ENCODE results near the gene CDHR1.

Gene CDHR1

DNA sequence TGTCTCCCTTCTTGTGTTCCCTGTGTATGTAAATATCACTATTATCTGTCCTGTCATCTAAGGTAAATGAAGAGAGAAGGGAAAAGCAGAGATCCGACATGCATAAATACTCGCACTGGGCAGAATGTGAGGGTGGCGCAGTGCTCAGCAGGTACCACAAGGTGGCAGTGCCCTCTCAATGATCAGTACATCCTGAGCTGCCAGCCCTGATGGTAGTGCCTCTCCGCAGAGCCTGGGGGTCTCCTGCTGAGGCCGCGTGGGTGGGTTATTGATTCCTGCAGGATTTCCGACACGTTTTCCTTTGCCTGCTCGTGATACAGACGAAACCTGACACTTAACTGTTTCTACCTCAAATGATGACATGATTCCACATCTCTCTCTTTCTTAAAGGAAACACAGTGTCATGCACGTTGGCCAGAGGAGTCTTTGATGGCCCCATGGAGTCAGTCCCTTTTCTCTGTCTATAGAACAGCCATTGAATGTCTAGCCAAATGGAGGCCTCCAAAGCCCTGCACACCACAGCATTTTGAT lies 70.3 kb downstream of the CDHR1 start:
- H3K27ac ChIP-seq, result no peak overlapping the region
- H3K4me3 ChIP-seq, result no peak overlapping the region
- TF ChIP-seq, protein P1, sequence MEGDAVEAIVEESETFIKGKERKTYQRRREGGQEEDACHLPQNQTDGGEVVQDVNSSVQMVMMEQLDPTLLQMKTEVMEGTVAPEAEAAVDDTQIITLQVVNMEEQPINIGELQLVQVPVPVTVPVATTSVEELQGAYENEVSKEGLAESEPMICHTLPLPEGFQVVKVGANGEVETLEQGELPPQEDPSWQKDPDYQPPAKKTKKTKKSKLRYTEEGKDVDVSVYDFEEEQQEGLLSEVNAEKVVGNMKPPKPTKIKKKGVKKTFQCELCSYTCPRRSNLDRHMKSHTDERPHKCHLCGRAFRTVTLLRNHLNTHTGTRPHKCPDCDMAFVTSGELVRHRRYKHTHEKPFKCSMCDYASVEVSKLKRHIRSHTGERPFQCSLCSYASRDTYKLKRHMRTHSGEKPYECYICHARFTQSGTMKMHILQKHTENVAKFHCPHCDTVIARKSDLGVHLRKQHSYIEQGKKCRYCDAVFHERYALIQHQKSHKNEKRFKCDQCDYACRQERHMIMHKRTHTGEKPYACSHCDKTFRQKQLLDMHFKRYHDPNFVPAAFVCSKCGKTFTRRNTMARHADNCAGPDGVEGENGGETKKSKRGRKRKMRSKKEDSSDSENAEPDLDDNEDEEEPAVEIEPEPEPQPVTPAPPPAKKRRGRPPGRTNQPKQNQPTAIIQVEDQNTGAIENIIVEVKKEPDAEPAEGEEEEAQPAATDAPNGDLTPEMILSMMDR (IDR thresholded peaks at IDR 0.05), result peak; percentile 84
- no peak for DNase-seq (ENCODE audit: low spot score)

DNA sequence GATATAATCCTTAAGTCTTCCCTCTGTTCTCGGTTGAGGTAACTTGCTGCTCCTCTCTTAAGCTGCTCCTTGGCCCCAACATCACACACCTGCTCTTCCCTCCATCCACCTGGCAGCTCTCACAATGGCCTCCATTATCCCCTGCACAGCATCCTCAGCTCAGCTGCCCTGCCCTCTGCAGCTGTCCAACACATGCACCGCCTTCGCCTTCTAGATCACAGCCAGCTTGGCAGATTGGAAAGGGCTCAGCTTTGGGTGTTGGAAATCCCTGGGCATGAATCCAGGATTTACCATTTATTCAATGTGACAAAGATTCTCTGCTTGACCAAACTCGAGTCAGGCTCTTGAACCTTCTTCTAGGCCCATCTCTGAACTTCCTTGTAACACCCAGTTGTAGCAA lies 71.1 kb downstream of the CDHR1 start:
- no peak overlapping the region for H3K4me3 ChIP-seq
- no peak for DNase-seq (ENCODE audit: low spot score)
- TF ChIP-seq, protein P1 (IDR thresholded peaks at IDR 0.05), result no peak
- no peak overlapping the region for H3K27ac ChIP-seq

DNA sequence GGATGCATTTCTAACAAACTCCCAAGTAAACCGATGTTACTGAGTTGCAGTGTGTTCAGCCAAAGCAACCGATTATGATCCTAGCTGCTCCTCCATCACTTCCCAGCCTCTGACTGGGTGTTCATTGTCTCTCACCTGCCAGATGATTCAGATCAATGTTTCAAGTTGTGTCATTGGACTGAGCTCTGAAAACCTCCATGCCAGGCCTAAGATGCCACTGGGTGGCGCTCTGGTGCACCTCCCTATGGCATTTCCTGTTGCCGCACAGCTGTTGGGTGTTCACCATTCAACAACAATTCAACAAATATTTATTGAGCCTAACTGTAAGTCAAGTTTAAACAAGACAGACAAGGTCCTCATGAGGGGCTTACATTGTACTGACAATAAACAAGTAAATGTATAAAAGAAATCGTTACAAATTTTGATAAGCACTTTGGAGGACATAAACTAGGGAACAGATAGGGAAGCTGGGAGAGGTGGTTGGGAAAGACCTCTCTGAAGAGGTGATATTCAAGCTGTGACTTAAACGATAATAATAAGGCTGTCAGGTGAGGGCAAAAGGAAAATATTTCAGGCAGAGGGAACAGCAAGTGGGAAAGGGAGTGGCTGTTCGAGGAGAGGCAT lies 73.3 kb downstream of the CDHR1 start:
- TF ChIP-seq, protein P1 (IDR thresholded peaks at IDR 0.05), result no peak
- no peak for DNase-seq (ENCODE audit: low spot score)

DNA sequence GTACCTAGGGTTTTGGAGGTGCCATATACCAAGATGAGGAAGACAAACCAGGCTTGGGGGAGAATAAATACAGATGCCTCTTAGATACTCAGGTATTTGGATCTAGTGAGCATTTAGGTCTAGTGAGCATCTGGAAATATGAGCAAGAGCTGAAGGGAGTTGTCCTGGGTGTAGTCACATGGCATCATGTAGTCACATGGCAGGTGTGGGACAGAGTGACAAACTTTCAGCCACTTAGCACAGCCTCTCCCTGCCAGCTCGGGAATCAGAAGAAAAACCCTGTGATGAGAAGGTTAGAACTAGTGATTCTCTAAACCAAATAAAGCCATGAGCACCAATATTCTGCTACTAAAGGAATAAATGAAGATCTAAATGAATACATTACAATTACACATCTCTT lies 74.8 kb downstream of the CDHR1 start:
- H3K4me3 ChIP-seq, result no peak overlapping the region
- no peak for DNase-seq (ENCODE audit: low spot score)
- H3K27ac ChIP-seq, result no peak overlapping the region
- TF ChIP-seq, protein P1 (IDR thresholded peaks at IDR 0.05), result no peak

More for the DNA sequence above, 73.3 kb downstream of the CDHR1 start:
- no peak overlapping the region for H3K27ac ChIP-seq
- no peak overlapping the region for H3K4me3 ChIP-seq
